Kidney epithelial cell (primary cell): ENCODE measurements around the gene CCDC86. TPM values are rescaled to one million over a fixed set of nuclear protein-coding genes. Genes with fewer than 3 reads are reported as not detected.

Experiments used
- DNase-seq: peaks from one replicate; pipeline ENCODE4 v3.0.0-alpha.2; 2010; ENCODE audit warnings: low read depth
- H3K27me3 ChIP-seq: 2 replicates; pipeline ENCODE4 v1.6.0; 2011; ENCODE audit warnings: low read length; ENCODE audit not compliant: control insufficient read depth, insufficient read depth
- H3K36me3 ChIP-seq: 2 replicates; pipeline ENCODE4 v1.5.1; 2011; ENCODE audit warnings: low read length; ENCODE audit not compliant: control insufficient read depth, insufficient read depth
- H3K4me3 ChIP-seq: 2 replicates; pipeline ENCODE4 v1.5.1; 2011; ENCODE audit warnings: low read depth, mild to moderate bottlenecking, control low read depth, low read length
- total RNA-seq: library from RNA; depleted of rRNA; stranded (reverse); fragments of >200 nt; gene quantifications from 2 replicates; pipeline ENCODE4 v1.2.3, GENCODE V29; 2015
- TF ChIP-seq, protein P1 (sequence below): IDR thresholded peaks from 2 replicates; pipeline ENCODE4 v1.5.1; 2011; ENCODE audit warnings: mild to moderate bottlenecking, moderate library complexity, low read length, control low read depth, inconsistent platforms; ENCODE audit not compliant: insufficient read depth, poor library complexity, severe bottlenecking

The CCDC86 gene
- total RNA-seq, 1 donor from 2014 or later = 53.6 TPM

DNA sequence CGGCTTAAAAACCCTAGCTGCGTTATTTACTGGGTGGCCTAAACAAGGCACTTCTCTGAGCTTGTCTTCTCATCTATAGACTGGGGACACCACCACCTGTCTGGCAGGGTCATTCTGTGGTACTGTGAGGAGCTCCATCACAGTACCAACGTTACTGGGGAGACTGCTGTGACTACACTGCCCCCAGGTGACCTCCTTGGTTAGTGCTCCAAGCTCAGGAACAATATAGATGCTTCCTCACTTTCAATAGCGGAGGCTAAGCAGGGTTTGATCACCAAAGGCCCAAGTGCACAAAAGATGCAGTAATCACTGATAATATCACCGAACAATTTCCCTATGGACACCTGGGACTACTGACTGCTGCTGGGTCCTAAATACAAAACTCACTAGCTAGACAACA lies 45.6 kb downstream of the CCDC86 start:
- Histone ChIP-seq H3K27me3 (no peaks in the 10 kb centered on the region), H3K36me3 (no peaks in the 10 kb centered on the region), H3K4me3 (no peak overlapping the region)
- DNase-seq = no peak
- TF ChIP-seq, protein P1, sequence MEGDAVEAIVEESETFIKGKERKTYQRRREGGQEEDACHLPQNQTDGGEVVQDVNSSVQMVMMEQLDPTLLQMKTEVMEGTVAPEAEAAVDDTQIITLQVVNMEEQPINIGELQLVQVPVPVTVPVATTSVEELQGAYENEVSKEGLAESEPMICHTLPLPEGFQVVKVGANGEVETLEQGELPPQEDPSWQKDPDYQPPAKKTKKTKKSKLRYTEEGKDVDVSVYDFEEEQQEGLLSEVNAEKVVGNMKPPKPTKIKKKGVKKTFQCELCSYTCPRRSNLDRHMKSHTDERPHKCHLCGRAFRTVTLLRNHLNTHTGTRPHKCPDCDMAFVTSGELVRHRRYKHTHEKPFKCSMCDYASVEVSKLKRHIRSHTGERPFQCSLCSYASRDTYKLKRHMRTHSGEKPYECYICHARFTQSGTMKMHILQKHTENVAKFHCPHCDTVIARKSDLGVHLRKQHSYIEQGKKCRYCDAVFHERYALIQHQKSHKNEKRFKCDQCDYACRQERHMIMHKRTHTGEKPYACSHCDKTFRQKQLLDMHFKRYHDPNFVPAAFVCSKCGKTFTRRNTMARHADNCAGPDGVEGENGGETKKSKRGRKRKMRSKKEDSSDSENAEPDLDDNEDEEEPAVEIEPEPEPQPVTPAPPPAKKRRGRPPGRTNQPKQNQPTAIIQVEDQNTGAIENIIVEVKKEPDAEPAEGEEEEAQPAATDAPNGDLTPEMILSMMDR = peak; percentile 60

DNA sequence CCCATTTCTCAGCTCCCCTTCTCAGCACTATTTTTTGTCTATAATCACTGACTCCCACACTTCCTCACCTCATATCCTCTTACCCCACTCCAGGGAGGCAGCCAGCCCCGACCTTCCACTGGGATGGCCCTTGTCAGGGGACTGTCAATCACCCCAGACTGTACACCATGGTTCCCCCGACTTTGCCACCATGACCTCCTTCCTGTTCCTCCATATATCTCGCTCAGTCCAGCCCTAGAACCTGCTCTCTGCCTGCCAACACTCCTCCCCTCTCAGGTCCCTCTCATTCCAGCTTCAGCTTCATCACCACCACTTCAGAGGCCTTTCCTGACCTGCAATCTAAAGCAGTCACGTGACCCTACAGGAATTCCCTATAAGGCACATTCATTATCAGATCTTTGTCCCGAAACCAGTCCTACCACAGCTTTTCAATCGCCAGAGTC lies 48.0 kb downstream of the CCDC86 start:
- no peak for DNase-seq
- no peak overlapping the region for H3K4me3 ChIP-seq
- no peaks in the 10 kb centered on the region for H3K36me3 ChIP-seq
- H3K27me3 ChIP-seq = no peaks in the 10 kb centered on the region
- TF ChIP-seq, protein P1 = no peak

DNA sequence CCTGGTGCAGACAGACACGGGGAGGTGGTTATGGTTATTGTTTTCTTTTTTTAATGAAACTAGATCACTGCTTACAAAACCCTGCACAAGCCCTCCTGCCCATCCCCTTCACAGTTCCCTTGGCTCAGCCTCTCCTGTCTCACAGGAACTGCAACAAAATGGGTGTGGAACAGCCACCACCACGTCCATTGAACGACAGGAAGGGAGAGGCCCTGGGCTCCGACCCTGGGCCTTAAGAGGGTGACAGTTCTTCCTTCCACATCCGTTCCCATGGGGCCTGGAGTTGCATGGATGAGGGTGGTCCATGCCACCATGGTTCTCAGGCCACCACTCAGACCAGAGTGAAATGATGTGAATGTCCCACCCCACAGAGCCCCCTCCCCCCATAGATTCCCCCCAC lies 48.8 kb downstream of the CCDC86 start:
- TF ChIP-seq, protein P1 = no peak
- Histone ChIP-seq H3K36me3 (no peaks in the 10 kb centered on the region), H3K27me3 (no peaks in the 10 kb centered on the region), H3K4me3 (no peak overlapping the region)
- DNase-seq = no peak

DNA sequence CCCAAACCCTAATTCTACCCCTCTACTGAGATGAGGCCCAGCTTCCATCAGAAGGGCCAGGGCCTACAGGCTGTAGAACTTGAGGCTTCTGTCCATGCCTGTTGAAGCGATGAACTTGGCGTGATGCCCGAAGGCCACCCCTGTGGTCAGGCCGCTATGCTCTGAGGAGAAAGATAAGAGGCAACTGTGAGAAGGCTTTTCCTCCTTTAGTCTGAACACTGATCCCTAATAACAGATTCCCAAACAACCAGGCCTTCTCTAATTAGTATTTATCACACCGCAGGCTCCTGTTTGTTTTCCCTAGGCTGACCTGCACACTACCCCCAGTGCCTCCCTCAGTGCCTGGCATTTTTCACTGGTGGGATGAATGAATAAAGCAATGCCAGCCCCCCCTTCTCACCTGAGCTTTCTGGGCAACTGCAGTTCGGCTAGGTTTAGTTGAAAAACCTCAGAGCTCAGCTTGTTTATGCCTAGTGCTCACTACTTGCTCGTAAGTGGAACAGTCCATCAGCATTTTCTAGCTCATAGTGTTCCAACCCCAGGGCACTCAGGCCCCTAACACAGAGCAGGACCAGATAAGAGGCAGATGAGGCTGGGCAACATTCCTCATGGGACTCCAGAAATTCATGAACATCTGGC lies 49.3 kb downstream of the CCDC86 start:
- H3K36me3 ChIP-seq = no peaks in the 10 kb centered on the region
- no peak for DNase-seq
- no peak overlapping the region for H3K4me3 ChIP-seq
- H3K27me3 ChIP-seq = no peaks in the 10 kb centered on the region
- TF ChIP-seq, protein P1 = no peak

DNA sequence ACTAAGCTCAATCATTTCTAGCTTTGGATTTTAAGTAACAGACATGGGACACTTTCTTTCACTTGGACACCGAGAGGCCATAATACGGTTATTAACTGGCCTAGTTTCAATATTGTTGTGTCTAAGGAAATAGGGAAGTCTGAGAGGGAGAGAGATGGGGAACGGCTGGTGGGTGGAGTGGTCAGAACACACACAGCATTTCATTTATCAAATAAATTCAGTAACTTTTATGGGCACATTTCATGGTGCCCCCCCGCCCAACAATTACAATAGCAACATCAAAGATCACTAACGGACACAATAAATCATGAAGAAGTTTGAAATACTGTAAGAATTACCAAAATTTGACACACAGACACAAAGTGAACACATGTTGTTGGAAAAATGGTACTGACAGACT lies 53.8 kb downstream of the CCDC86 start:
- Histone ChIP-seq H3K27me3 (no peaks in the 10 kb centered on the region), H3K36me3 (peaks cover 6% of the 10 kb centered on the region), H3K4me3 (no peak overlapping the region)
- TF ChIP-seq, protein P1 = no peak
- DNase-seq = no peak

DNA sequence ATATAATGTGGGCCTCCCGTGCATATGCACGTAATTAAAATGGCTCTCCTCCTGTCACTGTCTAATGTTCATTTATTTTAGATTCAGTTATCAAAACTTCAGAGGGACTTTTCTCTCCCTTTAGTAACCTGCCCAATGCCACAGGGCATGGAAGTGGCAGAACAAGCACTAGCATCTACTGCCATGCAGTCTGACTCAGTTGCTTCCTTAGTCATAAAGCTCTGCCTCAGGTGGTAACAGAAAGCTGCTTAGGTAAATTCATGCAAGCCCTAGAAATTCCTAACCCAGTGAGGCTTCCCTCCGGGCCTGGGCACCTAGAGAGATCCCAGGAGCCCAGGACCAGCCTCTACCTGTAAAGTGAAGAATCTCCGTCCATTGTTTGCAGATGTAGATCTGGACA lies 55.6 kb downstream of the CCDC86 start:
- Histone ChIP-seq H3K27me3 (no peaks in the 10 kb centered on the region), H3K36me3 (peaks cover 7% of the 10 kb centered on the region), H3K4me3 (no peak overlapping the region)
- TF ChIP-seq, protein P1 = no peak
- DNase-seq = no peak
